Transverse colon (tissue), 4 donors: Measurements from ENCODE around the gene TRA2B. TPM values are rescaled to one million over a fixed set of nuclear protein-coding genes. Genes with fewer than 3 reads are reported as not detected.
"Not testable (repeated sequence)": the region's sequence is repeated elsewhere in the genome, so short reads cannot be mapped to it uniquely, and the experiment has no call there.

Experiments
- DNase-seq: peaks from one replicate; pipeline ENCODE4 v3.0.0-alpha.2; 2019
- H3K27ac ChIP-seq, 4 donors: fragments of 200-600 bp; sonication (generic); 2 replicates each; pipeline ENCODE4 v1.5.1; 2016 to 2018; ENCODE audit warnings: inconsistent platforms in 4 of 4
- H3K27me3 ChIP-seq: fragments of 200-600 bp; sonication (generic); 2 replicates; pipeline ENCODE4 v1.5.1; 2017; ENCODE audit warnings: inconsistent platforms
- H3K36me3 ChIP-seq, 4 donors: fragments of 200-600 bp; sonication (generic); 2 replicates each; pipeline ENCODE4 v1.5.1; 2017 to 2019; ENCODE audit warnings: inconsistent platforms in 4 of 4
- H3K4me1 ChIP-seq, 4 donors: fragments of 200-600 bp; sonication (generic); 2 replicates each; pipeline ENCODE4 v1.5.1; 2017 to 2020; ENCODE audit warnings: inconsistent platforms in 4 of 4
- H3K4me3 ChIP-seq, 4 donors: fragments of 200-600 bp; sonication (generic); 1 replicate in 1 of 4; 2 replicates in 3 of 4; pipeline versions ENCODE4 v1.5.1 to v1.6.1; 2017 to 2019; ENCODE audit warnings: inconsistent platforms in 4 of 4
- H3K9me3 ChIP-seq, 2 donors: fragments of 200-600 bp; sonication (generic); 2 replicates each; pipeline ENCODE4 v1.5.1; 2017 to 2019; ENCODE audit warnings: inconsistent platforms in 2 of 2
- EP300 ChIP-seq: sonication (generic); formaldehyde crosslinking; IDR thresholded peaks from one replicate; pipeline ENCODE4 v1.6.1; 2017; ENCODE audit warnings: antibody characterized with exemption, low read depth
- POLR2A ChIP-seq: fragments of 450-650 bp; IDR thresholded peaks from one replicate; pipeline ENCODE4 v1.6.1; 2016; ENCODE audit warnings: antibody characterized with exemption, mild to moderate bottlenecking, moderate library complexity
- POLR2AphosphoS5 ChIP-seq, 3 donors: sonication (generic); formaldehyde crosslinking; IDR thresholded peaks; one replicate each; pipeline ENCODE4 v1.6.1; 2016; ENCODE audit warnings: antibody characterized with exemption in 3 of 3
- WGBS, 2 donors: methylation state at CpG; one replicate each; pipeline ENCODE4 v1.1.5; 2018; ENCODE audit warnings: low coverage in 1 of 2; 5-methylcytosine and 5-hydroxymethylcytosine counted together
- in situ Hi-C, 4 donors: fragments of 200-750 bp; cut with MboI; loops; one replicate each; pipeline versions ENCODE4 v1.15.0 to v1.15.1; 2017; ENCODE audit warnings: low sequenced_read_pairs in 3 of 4, low pct_ligation_motif_present in 1 of 4, low pct_unique_long_range_greater_than_20kb in 1 of 4
- intact Hi-C: fragments of 100-400 bp; cut with DNase I; formaldehyde crosslinking; loops from one replicate; pipeline ENCODE4 v1.15.1; 2023; ENCODE audit warnings: low total_unique reads
- total RNA-seq, 4 donors: library from RNA; depleted of rRNA; stranded (reverse); fragments of >200 nt; gene quantifications; one replicate each; pipeline ENCODE4 v1.1.0, GENCODE V29; 2016
- TF ChIP-seq, protein P1 (sequence below), 5 experiments: fragments of 200-600 bp in 3 of 5; fragments of 450-650 bp in 2 of 5; sonication (generic) in 3 of 5; IDR thresholded peaks; 1 replicate in 2 of 5; 2 replicates in 3 of 5; pipeline ENCODE4 v1.5.1; 2016 to 2017; ENCODE audit warnings: antibody characterized with exemption in 5 of 5, inconsistent platforms in 3 of 5, mild to moderate bottlenecking in 2 of 5, moderate library complexity in 1 of 5

TRA2B gene
- total RNA-seq, 4 donors from 2014 or later, result 69.1 to 154 (median 92.6) TPM

DNA sequence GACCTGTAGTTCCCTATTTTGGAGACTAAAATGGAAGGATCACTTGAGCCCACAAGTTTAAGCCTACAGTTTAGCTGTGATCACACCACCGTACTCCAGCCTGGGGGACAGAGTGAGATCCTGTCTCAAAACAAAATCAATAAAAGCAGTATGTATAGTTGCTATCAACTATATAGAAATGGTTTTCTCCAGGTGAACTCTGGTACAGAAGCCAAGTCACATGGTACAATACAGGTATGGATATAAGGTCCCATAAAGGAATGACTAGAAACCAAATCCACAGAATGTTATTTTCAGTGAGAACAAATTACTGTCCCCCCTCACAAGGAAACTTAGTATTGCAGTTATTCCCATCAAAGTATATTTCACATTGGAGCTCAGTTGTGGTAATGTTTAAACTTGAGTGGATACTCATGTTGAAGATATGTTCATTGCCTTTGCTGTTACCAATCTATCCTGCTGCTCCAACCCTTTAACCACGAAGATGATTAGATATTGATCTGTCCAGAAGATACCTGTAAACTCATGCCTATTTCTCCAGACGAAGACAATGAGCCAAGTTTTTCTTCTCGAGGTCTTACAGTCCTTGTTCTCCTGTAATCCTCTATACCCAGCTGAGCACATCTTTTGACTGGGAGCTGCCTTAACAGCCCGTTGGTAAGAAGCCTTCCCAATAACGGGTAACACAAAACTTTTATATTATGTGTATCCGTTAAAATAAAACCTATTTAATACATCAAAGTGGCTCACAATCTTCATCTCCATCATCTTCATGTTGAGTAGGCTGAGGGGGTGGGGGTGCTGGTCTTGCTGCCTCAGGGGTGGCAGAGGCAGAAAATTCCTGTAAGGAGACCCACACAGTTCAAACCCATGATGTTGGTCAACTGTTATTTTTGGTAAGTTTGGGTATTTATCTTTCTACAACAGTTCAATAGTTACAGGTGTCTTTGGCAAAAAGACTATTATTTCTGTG lies 24.6 kb downstream of the TRA2B start:
- peaks cover 0 to 28% (median 10%) of the 10 kb centered on the region in 4 donors for H3K36me3 ChIP-seq
- H3K4me3 ChIP-seq, result no peak overlapping the region
- in situ Hi-C loops (loop anchor here in 1 of 4 donors (5.0 kb wide), 1 partner anchor 79 kb away; no protein-coding TSS in a partner anchor), intact Hi-C loops (no loop called here)
- H3K27ac ChIP-seq, result no peak overlapping the region
- DNase-seq, result no peak
- no peaks in the 10 kb centered on the region for H3K4me1 ChIP-seq
- no peaks in the 10 kb centered on the region for H3K9me3 ChIP-seq
- H3K27me3 ChIP-seq, result no peaks in the 10 kb centered on the region
- WGBS, 2 donors, result 65 to 73% methylated on average over 7 of the region's 7 CpGs
- TF ChIP-seq EP300 (no peak), POLR2AphosphoS5 (IDR thresholded peaks at IDR 0.05) (peak in 1 of 3 donors; percentile 24), POLR2A (no peak)
- TF ChIP-seq, protein P1, sequence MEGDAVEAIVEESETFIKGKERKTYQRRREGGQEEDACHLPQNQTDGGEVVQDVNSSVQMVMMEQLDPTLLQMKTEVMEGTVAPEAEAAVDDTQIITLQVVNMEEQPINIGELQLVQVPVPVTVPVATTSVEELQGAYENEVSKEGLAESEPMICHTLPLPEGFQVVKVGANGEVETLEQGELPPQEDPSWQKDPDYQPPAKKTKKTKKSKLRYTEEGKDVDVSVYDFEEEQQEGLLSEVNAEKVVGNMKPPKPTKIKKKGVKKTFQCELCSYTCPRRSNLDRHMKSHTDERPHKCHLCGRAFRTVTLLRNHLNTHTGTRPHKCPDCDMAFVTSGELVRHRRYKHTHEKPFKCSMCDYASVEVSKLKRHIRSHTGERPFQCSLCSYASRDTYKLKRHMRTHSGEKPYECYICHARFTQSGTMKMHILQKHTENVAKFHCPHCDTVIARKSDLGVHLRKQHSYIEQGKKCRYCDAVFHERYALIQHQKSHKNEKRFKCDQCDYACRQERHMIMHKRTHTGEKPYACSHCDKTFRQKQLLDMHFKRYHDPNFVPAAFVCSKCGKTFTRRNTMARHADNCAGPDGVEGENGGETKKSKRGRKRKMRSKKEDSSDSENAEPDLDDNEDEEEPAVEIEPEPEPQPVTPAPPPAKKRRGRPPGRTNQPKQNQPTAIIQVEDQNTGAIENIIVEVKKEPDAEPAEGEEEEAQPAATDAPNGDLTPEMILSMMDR (IDR thresholded peaks at IDR 0.05), result no peak

DNA sequence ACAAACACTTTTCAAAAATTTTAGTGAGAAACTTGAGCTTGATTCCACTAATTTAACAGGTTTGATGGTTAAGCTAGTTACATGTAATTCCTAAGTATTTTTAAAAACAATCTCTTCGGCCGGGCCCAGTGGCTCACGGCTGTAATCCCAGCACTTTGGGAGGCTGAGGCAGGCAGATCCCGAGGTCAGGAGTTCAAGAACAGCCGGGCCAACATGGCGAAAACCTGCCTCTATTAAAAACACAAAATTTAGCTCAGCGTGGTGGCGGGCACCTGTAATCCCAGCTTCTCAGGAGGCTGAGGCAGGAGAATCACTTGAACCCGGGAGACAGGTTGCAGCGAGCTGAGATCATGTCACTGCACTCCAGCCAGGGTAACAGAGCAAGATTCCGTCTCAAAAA lies 25.3 kb downstream of the TRA2B start:
- no peaks in the 10 kb centered on the region for H3K27me3 ChIP-seq
- H3K27ac ChIP-seq, result no peak overlapping the region
- no peak for DNase-seq
- H3K4me1 ChIP-seq, result no peaks in the 10 kb centered on the region
- H3K36me3 ChIP-seq, result peaks cover 0 to 21% (median 7%) of the 10 kb centered on the region in 4 donors
- H3K4me3 ChIP-seq, result no peak overlapping the region
- H3K9me3 ChIP-seq, result no peaks in the 10 kb centered on the region
- intact Hi-C loops (no loop called here), in situ Hi-C loops (loop anchor here in 1 of 4 donors (5.0 kb wide), 1 partner anchor 80 kb away; no protein-coding TSS in a partner anchor)
- no peak for TF ChIP-seq POLR2A
- TF ChIP-seq, protein P1 (IDR thresholded peaks at IDR 0.05), result no peak
- 71 to 88% methylated on average over 3 to 11 of the region's 11 CpGs for WGBS, 2 donors

DNA sequence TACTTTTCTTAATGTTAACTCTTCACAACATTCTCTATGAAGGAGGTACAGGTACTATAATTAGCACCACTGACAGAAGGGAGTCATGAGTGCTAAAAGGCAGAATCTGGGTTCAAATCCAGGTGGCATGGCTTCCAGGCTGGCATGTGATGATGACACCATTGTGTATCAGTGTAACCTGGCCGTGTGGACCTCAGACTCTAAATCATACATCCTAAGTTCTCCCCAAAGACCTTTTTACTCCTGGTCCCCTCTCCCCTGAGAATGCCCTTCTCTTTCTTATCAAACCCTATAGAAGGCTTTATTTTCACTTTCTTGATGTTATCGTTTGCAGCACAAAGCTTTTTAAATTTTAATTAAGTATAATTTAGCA lies 26.8 kb downstream of the TRA2B start:
- H3K4me3 ChIP-seq, H3K4me1 ChIP-seq, H3K9me3 ChIP-seq, H3K36me3 ChIP-seq, DNase-seq, H3K27ac ChIP-seq, intact Hi-C loops, H3K27me3 ChIP-seq: not testable (repeated sequence)
- in situ Hi-C loops, result loop anchor here in 1 of 4 donors (5.0 kb wide), 1 partner anchor 81 kb away; no protein-coding TSS in a partner anchor
- 19 to 20% methylated on average over 2 of the region's 2 CpGs for WGBS, 2 donors

DNA sequence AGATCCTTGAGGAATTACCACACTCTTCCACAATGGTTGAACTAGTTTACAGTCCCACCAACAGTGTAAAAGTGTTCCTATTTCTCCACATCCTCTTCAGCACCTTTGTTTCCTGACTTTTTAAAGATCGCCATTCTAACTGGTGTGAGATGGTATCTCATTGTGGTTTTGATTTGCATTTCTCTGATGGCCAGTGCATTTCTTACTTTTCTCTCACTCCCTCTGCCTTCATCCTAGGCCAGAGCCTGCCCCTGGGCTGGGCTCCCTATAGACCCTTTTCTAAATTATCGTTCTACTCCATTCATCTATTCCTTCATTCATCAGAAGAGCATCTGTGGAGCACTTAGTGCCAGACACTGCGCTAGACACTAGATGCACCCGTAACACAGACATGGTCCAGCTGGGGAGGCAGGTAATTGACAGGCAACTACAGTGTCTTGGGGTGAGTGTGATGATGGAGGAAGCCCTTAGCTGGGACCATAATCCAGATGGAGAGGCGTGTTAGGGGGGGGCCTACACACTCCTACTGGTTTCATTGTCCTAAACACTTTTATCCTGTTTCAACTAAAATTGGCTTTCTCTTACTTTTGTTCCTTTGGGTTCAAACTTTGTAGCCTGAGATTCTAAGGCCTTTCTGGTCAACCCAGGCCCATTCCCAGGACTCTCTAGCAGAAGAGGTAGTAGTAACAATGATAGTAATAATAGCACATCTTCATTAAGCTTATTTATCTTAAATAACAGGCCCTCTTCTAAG lies 27.3 kb downstream of the TRA2B start:
- WGBS, 2 donors, result 58 to 72% methylated on average over 5 of the region's 5 CpGs
- H3K36me3 ChIP-seq, H3K27ac ChIP-seq, H3K9me3 ChIP-seq, H3K4me3 ChIP-seq, intact Hi-C loops, H3K4me1 ChIP-seq, H3K27me3 ChIP-seq, DNase-seq: not testable (repeated sequence)
- in situ Hi-C loops, result loop anchor here in 1 of 4 donors (5.0 kb wide), 1 partner anchor 82 kb away; no protein-coding TSS in a partner anchor

DNA sequence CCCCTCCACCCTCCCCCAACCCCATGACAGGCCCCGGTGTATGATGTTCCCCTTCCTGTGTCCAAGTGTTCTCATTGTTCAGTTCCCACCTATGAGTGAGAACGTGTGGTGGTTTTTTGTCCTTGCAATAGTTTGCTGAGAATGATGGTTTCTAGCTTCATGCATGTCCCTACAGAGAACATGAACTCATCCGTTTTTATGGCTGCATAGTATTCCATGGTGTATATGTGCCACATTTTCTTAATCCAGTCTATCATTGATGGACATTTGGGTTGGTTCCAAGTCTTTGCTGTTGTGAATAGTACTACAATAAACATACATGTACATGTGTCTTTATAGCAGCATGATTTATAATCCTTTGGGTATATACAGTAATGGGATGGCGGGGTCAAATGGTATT lies 27.9 kb downstream of the TRA2B start:
- WGBS, 2 donors, result 72 to 100% methylated on average over 1 to 4 of the region's 4 CpGs
- intact Hi-C loops, H3K9me3 ChIP-seq, DNase-seq, H3K4me1 ChIP-seq, H3K27me3 ChIP-seq, H3K27ac ChIP-seq, H3K36me3 ChIP-seq, H3K4me3 ChIP-seq: not testable (repeated sequence)
- in situ Hi-C loops, result loop anchor here in 1 of 4 donors (5.0 kb wide), 1 partner anchor 82 kb away; no protein-coding TSS in a partner anchor
